ENCODE results near the gene HOXB6.

The HOXB6 gene

DNA sequence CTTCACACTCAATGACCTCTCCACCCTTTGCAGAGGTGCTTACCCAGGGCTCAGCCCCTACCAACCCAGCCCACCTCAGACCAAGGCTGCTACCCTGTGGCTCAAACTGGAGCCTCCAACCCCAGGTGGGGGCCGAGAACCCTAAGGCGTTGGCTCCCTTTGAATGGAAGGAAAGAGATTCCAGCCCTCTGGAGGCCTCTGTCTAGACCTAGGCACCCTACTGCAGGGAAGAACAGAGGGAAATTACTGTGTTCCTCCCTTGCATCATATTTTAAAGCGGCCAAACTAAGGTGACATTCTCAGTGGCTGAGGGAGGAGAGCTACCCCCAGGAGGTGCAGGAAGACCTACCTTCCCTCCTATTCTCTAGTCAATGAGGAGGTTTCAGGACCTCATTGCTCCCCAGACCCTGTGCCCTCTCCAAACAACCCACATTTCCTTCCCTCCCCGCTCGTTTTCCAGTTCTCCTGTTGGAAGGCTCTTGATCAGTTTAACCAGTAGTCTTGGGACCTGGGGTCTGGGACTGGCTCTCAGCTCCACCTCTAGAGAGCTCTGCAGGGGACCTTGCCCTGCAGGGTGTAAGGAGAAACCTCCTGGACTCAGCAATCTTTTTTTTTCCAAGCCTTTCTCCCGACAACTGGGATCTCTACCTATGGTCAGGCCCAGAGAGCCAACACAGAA, 15.8 kb upstream of the HOXB6 start:
- H3K27me3 Mint-ChIP-seq (ENCODE audit: low read depth), result peaks cover 92% of the 10 kb centered on the region
- no peak for DNase-seq (ENCODE audit: low spot score)
- no peaks in the 10 kb centered on the region for H3K9me3 Mint-ChIP-seq
- H3K27ac Mint-ChIP-seq, result no peak overlapping the region
- no peak overlapping the region for H3K4me3 Mint-ChIP-seq
- peaks cover 3% of the 10 kb centered on the region for H3K36me3 Mint-ChIP-seq (ENCODE audit: low read depth)
- peaks cover 23% of the 10 kb centered on the region for H3K4me1 Mint-ChIP-seq (ENCODE audit: low read depth)

GRCh38 chr17:48619826-48620449, 15.2 kb upstream of the HOXB6 start:
- Mint-ChIP-seq H3K36me3 (ENCODE audit: low read depth) (peaks cover 3% of the 10 kb centered on the region), H3K27me3 (ENCODE audit: low read depth) (peaks cover 95% of the 10 kb centered on the region), H3K9me3 (no peaks in the 10 kb centered on the region), H3K4me3 (no peak overlapping the region), H3K27ac (no peak overlapping the region), H3K4me1 (ENCODE audit: low read depth) (peaks cover 22% of the 10 kb centered on the region)
- no peak for DNase-seq (ENCODE audit: low spot score)

DNA sequence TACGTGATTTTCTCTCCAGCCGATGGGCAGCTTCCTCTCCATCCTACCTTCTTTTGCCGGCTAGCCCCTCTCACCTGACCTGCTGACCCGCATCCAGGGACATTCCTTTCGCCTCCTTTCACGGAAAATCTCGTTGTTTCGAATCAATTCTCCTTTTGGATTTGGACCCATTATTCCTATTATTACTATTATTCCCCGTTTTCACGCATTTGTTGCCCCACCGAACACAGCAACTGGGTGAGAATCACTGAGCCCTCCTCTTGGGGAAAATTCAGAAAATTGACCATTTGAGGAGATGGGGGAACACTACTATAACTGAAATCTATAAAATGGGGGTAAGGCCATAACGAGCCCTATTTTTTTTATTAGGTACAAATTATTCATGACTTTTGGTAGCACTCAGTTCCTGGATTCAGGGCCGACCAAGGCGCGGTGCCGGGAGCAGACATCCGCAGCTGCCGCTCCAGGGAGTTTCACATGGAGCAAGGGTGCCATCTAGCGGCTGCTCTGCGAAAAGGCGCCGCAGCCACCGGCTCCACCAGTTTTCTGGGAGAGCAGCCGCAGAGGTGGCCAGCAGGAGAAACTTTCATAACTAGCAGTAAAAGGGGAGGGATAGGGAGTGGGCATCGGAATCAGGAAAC, 13.6 kb upstream of the HOXB6 start:
- peaks cover 20% of the 10 kb centered on the region for H3K4me1 Mint-ChIP-seq (ENCODE audit: low read depth)
- peak overlapping the region; percentile 44 for H3K4me3 Mint-ChIP-seq
- H3K9me3 Mint-ChIP-seq, result no peaks in the 10 kb centered on the region
- no peak overlapping the region for H3K27ac Mint-ChIP-seq
- H3K27me3 Mint-ChIP-seq (ENCODE audit: low read depth), result peaks cover 94% of the 10 kb centered on the region
- peaks cover 3% of the 10 kb centered on the region for H3K36me3 Mint-ChIP-seq (ENCODE audit: low read depth)
- peak; percentile 74 for DNase-seq (ENCODE audit: low spot score)

DNA sequence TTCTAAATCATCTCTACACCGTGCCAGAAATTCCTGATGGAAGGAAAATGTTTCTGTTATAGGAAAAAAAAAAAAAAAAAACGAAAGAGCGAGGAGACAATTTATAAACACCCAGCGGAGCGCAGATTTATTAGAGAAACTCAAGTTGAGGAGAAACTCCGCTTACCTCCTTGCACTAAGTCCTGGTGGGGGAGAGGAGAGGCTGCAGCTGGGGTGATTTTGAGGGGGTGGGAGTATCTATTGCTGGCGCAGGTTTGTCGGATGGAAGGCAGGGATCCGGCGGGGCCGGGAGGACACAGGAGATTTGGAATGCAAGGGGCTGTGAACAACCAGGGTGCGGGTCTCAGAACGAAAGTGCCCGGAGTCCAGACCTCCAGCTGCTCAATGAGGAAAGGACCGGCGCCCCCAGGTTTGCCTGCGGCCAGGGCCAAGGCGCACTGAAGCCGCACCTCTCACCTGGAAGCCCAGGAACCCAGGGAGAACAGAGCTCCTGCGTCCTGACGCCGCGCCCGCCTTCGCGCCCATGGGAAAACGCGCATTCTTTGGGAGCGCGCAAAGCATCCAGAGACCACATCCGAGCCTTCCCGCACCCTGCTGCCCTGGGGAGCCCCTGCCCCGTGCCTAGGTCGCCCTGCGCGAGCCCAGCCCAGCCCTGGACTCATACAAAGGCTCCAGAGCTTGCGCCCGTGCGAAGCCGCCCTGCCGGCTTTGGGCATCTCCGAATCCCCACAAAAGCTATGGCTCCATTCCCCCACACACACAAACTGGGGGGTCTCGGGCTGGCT, 12.9 kb upstream of the HOXB6 start:
- H3K27ac Mint-ChIP-seq, result no peak overlapping the region
- H3K4me3 Mint-ChIP-seq, result no peak overlapping the region
- no peaks in the 10 kb centered on the region for H3K9me3 Mint-ChIP-seq
- peaks cover 3% of the 10 kb centered on the region for H3K36me3 Mint-ChIP-seq (ENCODE audit: low read depth)
- H3K27me3 Mint-ChIP-seq (ENCODE audit: low read depth), result peaks cover 92% of the 10 kb centered on the region
- H3K4me1 Mint-ChIP-seq (ENCODE audit: low read depth), result peaks cover 24% of the 10 kb centered on the region
- DNase-seq (ENCODE audit: low spot score), result no peak

DNA sequence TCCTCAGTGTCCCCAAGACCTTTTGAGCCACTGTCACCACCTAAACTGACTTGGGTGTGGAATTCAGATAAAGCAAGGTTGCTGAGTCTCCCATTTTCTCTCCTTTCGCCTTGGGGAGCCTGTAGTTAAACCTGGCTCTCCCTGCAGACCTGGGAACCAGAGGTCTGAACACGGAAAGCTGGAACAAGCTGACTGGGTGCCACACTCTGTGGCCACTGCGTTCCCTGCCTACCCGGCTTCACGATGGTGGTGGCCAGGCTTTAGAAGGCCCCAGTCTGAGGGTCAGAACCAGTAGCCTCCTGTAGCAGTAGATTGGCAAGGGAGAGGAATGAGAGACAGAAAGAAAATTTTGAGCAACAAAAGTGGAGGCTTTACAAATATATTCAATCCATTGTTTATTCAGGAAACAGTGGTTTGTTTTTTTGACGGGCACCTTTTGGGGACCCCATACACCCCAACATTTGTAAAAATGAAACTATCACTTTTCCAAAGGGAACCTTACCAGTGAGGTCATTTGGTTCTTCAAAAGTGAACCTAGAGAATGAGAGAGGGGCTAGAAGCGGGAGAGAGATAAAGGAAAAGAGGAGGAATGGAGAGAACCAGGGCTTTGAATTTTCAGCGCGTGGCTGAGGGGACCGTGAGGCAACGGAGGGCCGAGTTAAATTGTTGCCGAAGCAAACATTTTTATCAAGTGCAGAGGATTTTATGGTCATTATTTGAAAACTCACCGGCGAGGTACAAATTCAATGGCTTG, 12.1 kb upstream of the HOXB6 start:
- H3K27ac Mint-ChIP-seq, result peak overlapping the region; percentile 15
- peaks cover 3% of the 10 kb centered on the region for H3K36me3 Mint-ChIP-seq (ENCODE audit: low read depth)
- no peaks in the 10 kb centered on the region for H3K9me3 Mint-ChIP-seq
- H3K27me3 Mint-ChIP-seq (ENCODE audit: low read depth), result peaks cover 90% of the 10 kb centered on the region
- H3K4me3 Mint-ChIP-seq, result peak overlapping the region; percentile 1
- H3K4me1 Mint-ChIP-seq (ENCODE audit: low read depth), result peaks cover 27% of the 10 kb centered on the region
- no peak for DNase-seq (ENCODE audit: low spot score)

DNA sequence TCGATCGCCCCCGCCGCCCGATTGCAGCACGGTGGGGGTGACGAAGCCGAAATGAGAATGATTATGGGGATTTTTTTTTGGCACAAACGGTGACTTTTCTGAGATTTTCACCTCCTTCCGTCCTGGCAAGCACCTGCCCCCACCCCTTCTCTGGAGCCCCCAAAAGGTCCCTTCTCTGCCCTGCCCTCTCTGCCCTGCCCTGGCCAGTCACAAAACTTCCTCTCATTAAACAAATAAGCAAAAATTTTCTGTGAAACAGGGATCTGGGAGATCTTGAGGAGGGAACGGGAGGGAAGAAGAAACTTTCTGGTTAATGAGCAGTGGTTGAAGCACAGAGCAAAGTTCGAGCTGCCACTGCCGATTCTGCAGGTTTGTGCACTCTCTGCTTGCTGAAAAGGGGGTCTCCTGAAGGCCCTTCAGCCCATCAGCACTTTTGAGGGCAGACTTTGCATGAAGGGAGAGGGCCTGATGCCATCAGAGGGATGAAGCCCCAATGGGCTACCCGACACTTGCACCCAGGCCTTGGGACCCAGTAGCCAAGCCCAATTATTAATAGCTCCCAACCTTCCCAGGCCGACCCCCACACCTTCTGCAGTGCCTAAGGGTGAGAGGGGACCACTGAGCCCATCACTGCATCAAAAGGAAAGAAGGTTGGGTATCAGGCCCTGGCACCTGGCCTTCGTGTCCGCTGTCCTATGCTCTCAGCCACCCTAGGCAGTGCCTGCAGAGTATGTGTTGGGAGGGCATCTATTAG, 11.4 kb upstream of the HOXB6 start:
- Mint-ChIP-seq H3K36me3 (ENCODE audit: low read depth) (peaks cover 3% of the 10 kb centered on the region), H3K27ac (no peak overlapping the region), H3K4me1 (ENCODE audit: low read depth) (peaks cover 34% of the 10 kb centered on the region), H3K27me3 (ENCODE audit: low read depth) (peaks cover 91% of the 10 kb centered on the region), H3K9me3 (no peaks in the 10 kb centered on the region), H3K4me3 (peak overlapping the region; percentile 7)
- no peak for DNase-seq (ENCODE audit: low spot score)

GRCh38 chr17:48615047-48615962, 10.5 kb upstream of the HOXB6 start, which contains the start of gene HOXB8:
HOXB8 (minus strand) TSS chr17:48615292; CDS start chr17:48614704, 588 bp downstream.
- peaks cover 39% of the 10 kb centered on the region for H3K4me1 Mint-ChIP-seq (ENCODE audit: low read depth)
- peaks cover 88% of the 10 kb centered on the region for H3K27me3 Mint-ChIP-seq (ENCODE audit: low read depth)
- DNase-seq (ENCODE audit: low spot score), result no peak
- H3K27ac Mint-ChIP-seq, result peak within 1 kb of the TSS; percentile 80
- peak within 1 kb of the TSS; percentile 50 for H3K4me3 Mint-ChIP-seq
- H3K36me3 Mint-ChIP-seq (ENCODE audit: low read depth), result peaks cover 5% of the 10 kb centered on the region
- no peaks in the 10 kb centered on the region for H3K9me3 Mint-ChIP-seq

GRCh38 chr17:48613862-48614694, 9.3 kb upstream of the HOXB6 start:
- peak overlapping the region; percentile 68 for H3K27ac Mint-ChIP-seq
- no peak for DNase-seq (ENCODE audit: low spot score)
- H3K36me3 Mint-ChIP-seq (ENCODE audit: low read depth), result peaks cover 5% of the 10 kb centered on the region
- no peaks in the 10 kb centered on the region for H3K9me3 Mint-ChIP-seq
- peaks cover 37% of the 10 kb centered on the region for H3K4me1 Mint-ChIP-seq (ENCODE audit: low read depth)
- peaks cover 86% of the 10 kb centered on the region for H3K27me3 Mint-ChIP-seq (ENCODE audit: low read depth)
- H3K4me3 Mint-ChIP-seq, result peak overlapping the region; percentile 67

DNA sequence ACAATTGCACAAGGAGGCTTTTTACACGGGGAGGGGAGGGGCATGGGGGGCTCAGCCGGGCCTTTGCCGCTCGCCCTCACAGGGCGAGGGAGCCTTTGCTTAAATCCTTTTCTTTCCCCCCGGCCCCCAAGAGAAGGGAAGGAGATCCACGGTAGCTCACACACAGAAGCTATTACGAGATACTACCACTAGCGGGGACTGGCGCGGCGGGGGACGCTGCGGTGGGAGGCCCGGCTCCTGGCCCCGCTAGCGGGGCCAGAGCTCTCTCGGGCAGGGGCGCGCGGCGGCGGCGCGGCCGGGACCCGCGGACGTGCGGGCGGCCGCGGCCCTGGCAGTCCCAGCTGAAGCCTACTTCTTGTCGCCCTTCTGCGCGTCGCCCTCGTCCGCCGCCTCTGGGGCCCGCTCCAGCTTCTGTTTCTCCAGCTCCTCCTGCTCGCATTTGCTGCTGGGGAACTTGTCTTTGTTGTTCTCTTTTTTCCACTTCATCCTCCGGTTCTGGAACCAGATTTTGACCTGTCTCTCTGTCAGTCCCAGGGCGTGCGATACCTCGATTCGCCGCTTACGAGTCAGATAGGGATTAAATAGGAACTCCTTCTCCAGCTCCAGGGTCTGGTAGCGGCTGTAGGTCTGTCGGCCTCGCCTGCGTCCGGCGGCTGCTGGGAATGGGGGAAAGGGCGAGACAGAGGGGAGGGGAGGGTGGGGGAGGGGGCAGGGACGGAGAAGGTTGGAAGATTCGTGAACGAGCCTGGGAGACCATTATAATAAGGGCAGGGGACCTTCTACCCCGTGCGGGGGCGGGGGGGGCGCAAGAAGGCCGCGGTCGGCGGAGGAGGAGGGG, 8.3 kb upstream of the HOXB6 start:
- H3K9me3 Mint-ChIP-seq, result no peaks in the 10 kb centered on the region
- H3K27me3 Mint-ChIP-seq (ENCODE audit: low read depth), result peaks cover 84% of the 10 kb centered on the region
- H3K4me3 Mint-ChIP-seq, result peak overlapping the region; percentile 83
- peaks cover 3% of the 10 kb centered on the region for H3K36me3 Mint-ChIP-seq (ENCODE audit: low read depth)
- H3K27ac Mint-ChIP-seq, result peak overlapping the region; percentile 69
- no peak for DNase-seq (ENCODE audit: low spot score)
- peaks cover 29% of the 10 kb centered on the region for H3K4me1 Mint-ChIP-seq (ENCODE audit: low read depth)

DNA sequence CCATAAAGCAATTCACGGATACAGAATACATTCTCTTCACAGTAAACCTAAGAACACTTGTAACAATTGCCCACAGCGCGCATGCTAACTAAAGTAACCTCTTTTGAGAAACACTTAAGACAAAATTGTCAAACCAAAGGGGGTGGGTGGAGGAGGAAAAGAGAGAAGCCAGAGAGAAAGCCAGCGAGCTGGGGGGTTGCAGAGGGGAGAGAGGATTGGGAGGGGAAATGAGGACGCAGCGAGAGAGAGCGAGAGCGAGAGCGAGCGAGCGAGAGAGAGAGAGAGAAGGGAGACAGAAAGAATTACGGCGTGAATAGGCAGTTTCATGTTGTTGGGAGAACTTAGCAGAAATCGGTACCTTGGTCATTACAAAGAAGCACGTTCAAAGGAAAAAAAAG, 7.7 kb upstream of the HOXB6 start:
- DNase-seq (ENCODE audit: low spot score), result no peak
- Mint-ChIP-seq H3K4me3 (peak overlapping the region; percentile 68), H3K27ac (peak overlapping the region; percentile 37), H3K27me3 (ENCODE audit: low read depth) (peaks cover 84% of the 10 kb centered on the region), H3K36me3 (ENCODE audit: low read depth) (peaks cover 3% of the 10 kb centered on the region), H3K4me1 (ENCODE audit: low read depth) (peaks cover 28% of the 10 kb centered on the region), H3K9me3 (no peaks in the 10 kb centered on the region)
